Thoracic aorta (tissue), 2 donors: ENCODE measurements around the gene HAUS7. TPM values are rescaled to one million over a fixed set of nuclear protein-coding genes. Genes with fewer than 3 reads are reported as not detected.

Experiments used
- ATAC-seq: fragments of 150-250 bp; one replicate; pipeline ENCODE4 v1.8.0; 2017; ENCODE audit warnings: low read depth; ENCODE audit not compliant: insufficient number of reproducible peaks, low FRiP score
- DNase-seq: peaks from one replicate; pipeline ENCODE4 v3.0.0-alpha.2; 2020; ENCODE audit warnings: low spot score
- H3K27ac ChIP-seq, 2 donors: fragments of 200-600 bp; sonication (generic); 1 replicate in 1 of 2; 2 replicates in 1 of 2; pipeline ENCODE4 v1.5.1; 2016; ENCODE audit warnings: mild to moderate bottlenecking in 2 of 2, moderate library complexity in 2 of 2
- H3K27me3 ChIP-seq: fragments of 200-600 bp; sonication (generic); replicated peaks from 2 replicates; pipeline ENCODE4 v1.6.0; 2016; ENCODE audit warnings: mild to moderate bottlenecking; ENCODE audit not compliant: insufficient read depth
- H3K36me3 ChIP-seq: fragments of 200-600 bp; sonication (generic); one replicate; pipeline ENCODE4 v1.5.1; 2016
- H3K4me1 ChIP-seq, 2 donors: fragments of 200-600 bp; sonication (generic); 1 replicate in 1 of 2; 2 replicates in 1 of 2; pipeline versions ENCODE4 v1.5.1 to v1.6.0; 2016; ENCODE audit warnings: low read depth in 2 of 2, mild to moderate bottlenecking in 1 of 2; ENCODE audit not compliant: control insufficient read depth in 1 of 2
- H3K4me3 ChIP-seq: fragments of 200-600 bp; sonication (generic); 2 replicates; pipeline ENCODE4 v1.5.1; 2016; ENCODE audit warnings: mild to moderate bottlenecking
- H3K9me3 ChIP-seq: fragments of 200-600 bp; sonication (generic); 2 replicates; pipeline ENCODE4 v1.5.1; 2016
- total RNA-seq, 2 donors: library from RNA; depleted of rRNA; stranded (reverse); fragments of >200 nt; gene quantifications; one replicate each; pipeline versions ENCODE4 v1.1.0 to v1.2.3, GENCODE V29; 2016
- TF ChIP-seq, protein P1 (sequence below): fragments of 200-600 bp; sonication (generic); IDR thresholded peaks from one replicate; pipeline ENCODE4 v1.5.1; 2019; ENCODE audit warnings: antibody characterized with exemption

HAUS7 gene
- total RNA-seq, 2 donors from 2014 or later, result 111 TPM

DNA sequence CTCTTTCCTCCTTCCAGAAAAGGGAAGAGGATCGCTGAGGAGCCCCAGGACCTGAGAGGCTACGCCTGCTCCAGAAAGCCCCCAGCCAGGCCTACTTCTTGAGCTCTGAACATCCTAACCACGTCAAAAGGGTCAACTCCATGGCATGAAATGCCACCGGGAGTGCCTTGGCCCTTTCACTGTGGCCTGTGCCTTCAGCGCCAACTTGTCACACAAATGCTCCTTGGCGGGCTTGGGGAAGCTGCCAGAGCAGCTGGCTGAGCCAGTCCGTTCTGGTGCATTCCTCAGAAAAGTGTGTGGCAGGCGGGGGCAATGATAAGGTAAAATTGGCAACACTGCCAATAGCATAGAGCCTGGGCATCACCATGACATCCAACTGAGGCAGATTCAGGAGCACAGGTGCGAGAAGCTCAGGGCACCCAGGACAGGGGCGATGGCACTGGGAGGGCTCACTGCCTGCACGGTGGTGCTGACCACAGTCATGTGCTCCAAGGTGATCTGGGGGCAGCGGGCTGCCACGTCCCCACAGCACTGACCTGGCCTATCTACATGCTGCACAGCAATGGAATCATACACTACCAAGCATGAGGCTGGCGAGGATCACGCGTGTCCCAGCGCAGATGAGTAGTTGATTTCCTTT, 12.4 kb downstream of the HAUS7 start:
- Histone ChIP-seq H3K36me3 (peaks cover 2% of the 10 kb centered on the region), H3K27ac (no peak overlapping the region), H3K4me1 (no peaks in the 10 kb centered on the region), H3K4me3 (no peak overlapping the region), H3K27me3 (no peaks in the 10 kb centered on the region), H3K9me3 (no peaks in the 10 kb centered on the region)
- ATAC-seq (no peak), DNase-seq (no peak)
- TF ChIP-seq, protein P1, sequence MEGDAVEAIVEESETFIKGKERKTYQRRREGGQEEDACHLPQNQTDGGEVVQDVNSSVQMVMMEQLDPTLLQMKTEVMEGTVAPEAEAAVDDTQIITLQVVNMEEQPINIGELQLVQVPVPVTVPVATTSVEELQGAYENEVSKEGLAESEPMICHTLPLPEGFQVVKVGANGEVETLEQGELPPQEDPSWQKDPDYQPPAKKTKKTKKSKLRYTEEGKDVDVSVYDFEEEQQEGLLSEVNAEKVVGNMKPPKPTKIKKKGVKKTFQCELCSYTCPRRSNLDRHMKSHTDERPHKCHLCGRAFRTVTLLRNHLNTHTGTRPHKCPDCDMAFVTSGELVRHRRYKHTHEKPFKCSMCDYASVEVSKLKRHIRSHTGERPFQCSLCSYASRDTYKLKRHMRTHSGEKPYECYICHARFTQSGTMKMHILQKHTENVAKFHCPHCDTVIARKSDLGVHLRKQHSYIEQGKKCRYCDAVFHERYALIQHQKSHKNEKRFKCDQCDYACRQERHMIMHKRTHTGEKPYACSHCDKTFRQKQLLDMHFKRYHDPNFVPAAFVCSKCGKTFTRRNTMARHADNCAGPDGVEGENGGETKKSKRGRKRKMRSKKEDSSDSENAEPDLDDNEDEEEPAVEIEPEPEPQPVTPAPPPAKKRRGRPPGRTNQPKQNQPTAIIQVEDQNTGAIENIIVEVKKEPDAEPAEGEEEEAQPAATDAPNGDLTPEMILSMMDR, result no peak

DNA sequence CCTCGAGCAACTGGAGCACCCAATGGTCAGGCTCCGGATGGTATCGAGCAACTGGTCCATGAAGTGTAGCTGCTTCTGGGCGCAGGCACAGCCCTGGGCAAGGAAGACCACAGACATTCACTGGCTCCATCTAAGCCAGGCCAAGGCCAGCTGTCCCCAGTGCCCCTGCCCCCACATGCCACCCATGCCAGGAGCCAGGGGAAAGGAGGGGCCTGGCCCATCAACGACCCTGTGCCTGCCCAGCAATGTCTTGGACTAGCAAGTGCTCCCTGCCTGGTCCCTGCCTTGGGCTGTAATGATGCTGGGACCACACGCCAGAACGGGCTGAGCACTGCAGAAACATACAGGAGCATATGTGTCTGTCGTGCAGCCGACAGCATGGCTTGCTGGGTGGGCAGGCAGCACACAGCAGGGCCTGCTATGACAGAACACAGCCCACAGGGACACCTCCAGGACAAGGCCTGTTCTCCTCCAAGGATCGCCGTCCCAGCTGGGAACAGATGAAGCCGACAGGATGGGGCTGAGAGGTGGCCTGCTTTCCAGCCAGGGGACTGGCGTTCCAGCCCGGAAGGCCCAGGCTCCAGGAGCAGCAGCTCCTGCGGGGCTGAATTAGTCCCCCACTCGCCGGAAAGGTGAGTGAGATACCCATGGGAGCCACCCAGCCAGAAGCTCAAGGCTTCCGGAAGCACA, 13.1 kb downstream of the HAUS7 start:
- DNase-seq (no peak), ATAC-seq (no peak)
- TF ChIP-seq, protein P1, result no peak
- Histone ChIP-seq H3K9me3 (no peaks in the 10 kb centered on the region), H3K4me3 (no peak overlapping the region), H3K27me3 (no peaks in the 10 kb centered on the region), H3K27ac (no peak overlapping the region), H3K36me3 (peaks cover 2% of the 10 kb centered on the region), H3K4me1 (no peaks in the 10 kb centered on the region)

DNA sequence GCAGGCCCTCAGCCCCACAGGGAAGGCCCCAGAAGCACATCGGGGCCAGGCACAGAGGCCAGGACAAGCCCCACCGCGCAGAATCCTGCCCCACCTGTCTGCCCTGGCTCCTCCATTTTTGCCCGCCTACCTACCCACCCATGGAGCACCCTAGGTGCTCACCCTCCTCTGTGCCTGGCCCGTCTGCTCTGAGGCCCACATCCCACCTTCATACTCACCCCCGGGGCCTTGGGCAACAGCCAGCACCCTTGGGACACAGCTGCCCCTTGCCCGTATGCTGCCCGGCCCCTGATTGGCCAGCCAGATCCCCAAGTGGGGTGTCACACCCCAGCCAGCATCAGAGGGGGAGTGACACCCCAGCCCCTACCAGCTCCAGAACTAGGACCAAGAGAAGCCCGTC, 13.7 kb downstream of the HAUS7 start:
- H3K27me3 ChIP-seq, result no peaks in the 10 kb centered on the region
- DNase-seq (no peak), ATAC-seq (no peak)
- no peaks in the 10 kb centered on the region for H3K4me1 ChIP-seq
- no peak overlapping the region for H3K27ac ChIP-seq
- H3K9me3 ChIP-seq, result no peaks in the 10 kb centered on the region
- peaks cover 2% of the 10 kb centered on the region for H3K36me3 ChIP-seq
- no peak overlapping the region for H3K4me3 ChIP-seq
- TF ChIP-seq, protein P1, result no peak

DNA sequence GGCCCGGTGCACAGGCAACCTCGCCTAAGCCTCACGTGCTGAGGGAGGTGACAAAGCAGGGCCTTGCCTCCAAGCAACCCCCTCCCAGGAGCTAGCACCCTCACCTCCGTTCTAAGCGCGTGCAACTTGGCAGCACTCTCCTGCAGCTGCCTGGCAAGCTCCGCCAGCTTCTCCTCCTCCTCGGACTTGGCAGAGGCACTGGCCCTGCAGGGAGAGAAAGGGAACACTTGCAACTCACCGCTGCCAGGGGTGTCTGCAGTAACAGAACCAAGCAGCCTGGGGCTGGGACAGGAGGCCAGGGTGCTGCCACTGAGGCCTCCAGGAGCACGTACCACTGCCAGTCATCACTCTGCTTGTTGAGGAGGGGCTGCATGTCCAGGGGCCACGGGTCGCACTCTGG, 14.2 kb downstream of the HAUS7 start:
- H3K4me1 ChIP-seq, result no peaks in the 10 kb centered on the region
- no peak overlapping the region for H3K4me3 ChIP-seq
- no peaks in the 10 kb centered on the region for H3K9me3 ChIP-seq
- no peak overlapping the region for H3K27ac ChIP-seq
- TF ChIP-seq, protein P1, result no peak
- no peaks in the 10 kb centered on the region for H3K27me3 ChIP-seq
- ATAC-seq (no peak), DNase-seq (no peak)
- H3K36me3 ChIP-seq, result peaks cover 2% of the 10 kb centered on the region

DNA sequence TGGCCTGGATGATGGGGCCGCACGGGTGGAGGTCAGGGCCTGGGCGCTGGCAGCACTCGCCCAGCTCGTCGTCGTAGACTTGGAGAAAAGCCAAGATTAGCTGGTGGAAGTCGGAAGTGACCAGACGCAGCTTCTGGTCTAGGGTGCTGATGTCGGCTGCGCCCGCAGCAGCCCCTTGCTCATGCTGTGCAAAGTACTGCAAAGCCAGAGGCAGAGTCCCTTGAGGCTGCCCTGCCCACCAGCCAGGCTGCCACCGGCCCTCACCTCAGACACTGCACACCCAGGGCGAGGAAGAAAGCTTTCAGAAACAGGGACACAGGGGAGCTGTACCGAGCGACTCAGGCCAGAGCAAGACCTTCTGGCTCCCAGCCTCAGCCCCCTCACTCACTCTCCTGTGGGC, 14.8 kb downstream of the HAUS7 start:
- Histone ChIP-seq H3K27me3 (no peaks in the 10 kb centered on the region), H3K36me3 (peaks cover 2% of the 10 kb centered on the region), H3K9me3 (no peaks in the 10 kb centered on the region), H3K4me1 (no peaks in the 10 kb centered on the region), H3K27ac (no peak overlapping the region), H3K4me3 (no peak overlapping the region)
- TF ChIP-seq, protein P1, result no peak
- DNase-seq (no peak), ATAC-seq (no peak)
